NCI-H345 treated with DMSO at 0.1 percent for 48 hours (cell line): ENCODE measurements around the gene TRIM37.
"Not testable (repeated sequence)": the region's sequence is repeated elsewhere in the genome, so short reads cannot be mapped to it uniquely, and the experiment has no call there.

Experiments
- DNase-seq: peaks from one replicate; lab custom pipeline; 2025; ENCODE audit not compliant: unreplicated experiment; lab: John Stamatoyannopoulos, UW

The TRIM37 gene

DNA sequence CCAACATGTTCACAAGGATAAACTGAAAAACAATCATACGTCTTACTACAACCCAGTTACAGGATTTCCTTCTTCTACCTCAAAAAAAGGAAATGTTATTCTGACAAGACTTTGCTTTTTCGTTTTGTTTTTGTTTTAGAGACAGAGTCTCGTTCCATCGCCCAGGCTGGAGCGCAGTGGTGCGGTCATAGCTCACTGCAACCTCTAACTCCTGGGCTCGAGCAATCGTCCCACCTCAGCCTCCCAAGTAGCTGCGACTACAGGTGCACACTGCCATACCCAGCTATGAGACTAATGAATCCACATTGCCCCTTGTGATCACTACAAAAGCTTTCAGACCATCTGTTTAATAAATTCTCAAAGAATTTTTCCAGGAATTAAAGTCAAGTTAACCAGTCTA lies 8.8 kb upstream of the TRIM37 start:
- DNase-seq: no peak

DNA sequence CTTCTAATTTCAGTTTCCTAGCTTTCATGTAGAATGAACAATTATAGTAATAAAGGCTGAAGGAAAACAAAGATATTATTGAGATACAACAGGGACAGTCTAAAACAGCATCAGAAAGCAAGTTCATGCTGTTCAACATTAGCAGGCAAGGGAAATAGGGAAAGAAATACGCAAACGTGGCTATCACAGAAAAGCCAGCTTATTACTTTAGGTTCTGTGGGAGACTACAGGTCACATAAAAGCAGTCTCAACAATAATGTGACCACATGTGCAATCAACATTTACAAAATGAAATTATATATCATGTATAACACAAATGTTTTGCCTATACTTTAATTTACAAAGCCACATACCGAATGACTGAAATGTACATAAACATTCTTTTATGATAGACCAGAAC lies 4.9 kb upstream of the TRIM37 start:
- no peak for DNase-seq

DNA sequence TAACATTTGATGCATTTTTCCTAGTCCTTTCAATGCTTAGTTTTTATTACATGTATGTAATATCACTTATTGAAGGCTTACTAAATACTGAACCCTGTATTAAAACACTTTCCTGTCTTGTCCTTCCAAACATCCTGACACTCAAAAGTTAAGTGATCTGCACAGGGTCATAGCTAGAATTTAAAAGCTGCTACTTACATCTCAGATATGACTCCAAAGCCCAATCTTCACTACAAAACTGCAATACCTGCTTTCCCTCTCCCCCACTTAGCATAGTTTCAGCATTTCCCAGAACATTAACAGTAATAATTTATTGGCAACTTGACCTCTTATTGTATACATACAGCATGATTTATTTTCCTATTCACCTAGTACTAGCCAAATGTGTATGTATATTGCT lies 4.3 kb upstream of the TRIM37 start:
- no peak for DNase-seq

DNA sequence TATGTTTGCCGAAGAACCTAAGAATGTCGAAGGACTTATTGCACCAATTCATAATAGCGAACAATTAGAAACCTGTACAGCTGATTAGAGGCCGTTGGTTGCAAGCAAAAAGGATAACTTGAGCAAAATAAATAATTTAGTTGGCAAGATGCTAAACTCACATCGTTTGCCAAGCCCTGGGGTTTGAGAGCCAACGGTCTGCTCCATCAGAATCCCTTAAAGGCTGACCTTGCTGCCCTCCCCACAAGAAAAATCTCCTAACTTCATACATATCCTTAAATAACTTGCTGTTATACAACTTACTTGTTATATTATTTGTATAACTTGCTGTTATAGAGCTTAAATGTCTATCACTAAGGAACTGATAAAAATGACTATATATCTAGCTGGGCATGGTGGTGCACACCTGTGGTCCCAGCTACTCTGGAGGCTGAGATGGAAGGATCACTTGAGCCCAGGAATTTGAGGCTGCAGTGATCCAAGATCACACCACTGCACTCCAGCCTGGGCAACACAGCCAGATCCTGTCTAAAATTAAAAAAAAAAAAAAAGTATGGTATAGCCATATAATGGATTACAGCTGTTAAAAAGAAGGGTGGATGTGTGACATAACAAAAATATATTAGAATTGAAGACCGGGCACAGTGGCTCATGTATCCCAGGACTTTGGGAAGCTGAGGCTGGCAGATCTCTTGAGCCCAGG lies 1.9 kb upstream of the TRIM37 start:
- no peak for DNase-seq

DNA sequence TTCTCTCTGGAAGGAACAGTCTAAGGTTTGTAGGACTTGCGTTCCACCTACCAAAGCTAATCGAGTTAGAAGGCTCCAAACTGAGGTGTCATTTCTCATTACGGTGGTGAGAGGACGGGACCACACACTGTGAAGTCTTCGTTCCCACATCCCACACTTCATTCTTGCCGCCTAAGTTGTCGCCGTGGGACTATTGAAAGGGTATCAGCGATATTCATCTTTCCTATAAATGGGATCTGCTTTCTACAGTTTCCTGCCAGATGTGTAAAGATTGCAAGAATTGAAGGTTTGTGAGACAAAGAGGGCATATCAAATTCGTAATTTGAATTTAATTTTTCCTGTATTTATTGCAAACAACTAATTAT lies 608 bp upstream of the TRIM37 start:
- DNase-seq: no peak

DNA sequence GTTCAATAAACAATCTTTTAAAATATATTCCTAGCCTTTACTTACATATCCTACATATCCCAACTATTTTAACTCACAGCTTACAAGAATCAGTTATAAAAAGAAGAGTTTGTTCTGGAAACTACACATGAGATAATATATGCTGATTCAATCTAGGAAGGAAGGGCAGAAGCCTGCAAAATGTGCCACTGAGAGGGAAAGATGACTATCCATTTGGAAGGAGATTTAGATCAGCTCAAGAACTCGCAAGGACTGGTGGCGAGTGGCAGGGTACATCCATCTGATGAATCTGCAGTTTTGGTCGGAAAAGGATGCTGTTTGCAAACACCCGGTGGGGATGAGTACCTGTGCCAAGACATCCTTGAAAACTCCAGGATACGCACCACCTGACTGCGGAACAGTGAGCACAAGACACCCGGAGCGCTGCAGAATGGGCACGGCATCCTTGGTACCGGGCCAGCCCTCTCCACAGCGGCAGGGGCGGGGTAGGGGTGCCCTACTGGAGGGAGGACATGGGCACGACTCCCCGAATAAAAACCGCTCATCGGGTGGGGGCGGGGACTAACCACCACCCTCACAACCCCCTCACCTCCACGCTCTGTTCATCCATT lies 723 bp downstream of the TRIM37 start:
- peak; percentile 45 for DNase-seq

DNA sequence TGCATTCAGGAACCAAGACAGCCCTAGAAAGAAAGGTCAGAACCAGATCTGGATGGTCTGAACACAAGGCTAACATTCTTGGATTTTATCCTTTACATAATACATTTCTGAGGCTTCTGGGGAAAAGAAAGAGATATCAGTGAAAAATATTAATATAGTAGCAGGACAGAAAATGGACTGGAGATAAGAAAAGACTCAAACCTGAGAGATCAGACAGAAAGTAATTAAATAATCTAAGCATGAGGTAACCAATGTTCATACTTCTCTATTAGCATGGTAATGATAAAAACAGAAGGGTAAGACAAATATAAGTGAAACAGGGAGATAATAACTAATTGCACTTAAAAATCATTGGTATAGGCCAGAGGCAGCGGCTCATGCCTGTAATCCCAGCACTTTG lies 5.5 kb downstream of the TRIM37 start:
- DNase-seq: no peak

DNA sequence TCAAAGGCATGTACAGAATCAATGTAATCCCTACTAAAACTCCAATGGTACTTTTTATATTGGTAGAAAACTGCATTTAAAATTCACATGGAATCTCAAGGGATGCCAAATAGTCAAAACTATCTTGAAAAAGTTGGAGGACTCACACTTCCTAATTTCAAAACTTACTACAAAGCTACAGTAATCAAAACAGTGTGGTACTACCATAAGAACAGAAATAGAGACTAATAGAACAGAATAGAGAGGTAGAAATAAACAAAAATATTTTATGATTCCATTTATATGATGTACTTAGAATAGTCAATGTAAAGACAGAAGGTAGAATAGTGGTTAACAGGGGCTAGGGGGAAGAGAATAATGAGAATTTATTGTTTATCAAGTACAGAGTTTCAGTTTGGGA lies 8.8 kb downstream of the TRIM37 start:
- no peak for DNase-seq

DNA sequence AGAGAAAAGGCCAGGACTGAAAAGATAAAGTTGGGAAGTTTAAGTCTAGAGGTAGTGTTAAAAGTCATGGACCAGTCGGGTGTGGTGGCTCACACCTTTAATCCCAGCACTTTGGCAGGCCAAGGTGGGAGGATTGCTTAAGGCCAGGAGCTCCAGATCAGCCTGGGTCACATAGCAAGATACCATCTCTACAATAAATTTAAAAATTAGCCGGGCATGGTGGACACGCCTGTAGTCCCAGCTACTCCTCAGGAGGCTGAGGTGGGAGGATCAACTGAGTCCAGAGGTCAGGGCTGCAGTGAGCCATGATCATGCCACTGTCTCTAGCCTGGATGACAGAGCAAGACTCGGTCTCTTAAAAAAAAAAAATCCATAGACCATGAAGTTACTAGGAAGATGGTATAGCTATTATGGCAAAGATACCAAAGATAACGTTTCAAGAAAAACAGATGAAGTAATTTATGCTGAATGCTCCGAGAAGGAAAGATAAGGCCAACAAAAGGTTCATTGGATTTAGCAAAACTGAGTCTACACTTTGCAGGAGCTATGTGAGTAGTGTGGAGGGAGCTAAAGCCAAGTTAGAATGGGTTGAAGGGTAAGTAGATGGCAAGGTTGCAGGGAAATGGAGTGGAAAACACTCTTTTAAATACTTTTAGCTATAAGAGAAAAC lies 11.7 kb downstream of the TRIM37 start:
- no peak for DNase-seq

DNA sequence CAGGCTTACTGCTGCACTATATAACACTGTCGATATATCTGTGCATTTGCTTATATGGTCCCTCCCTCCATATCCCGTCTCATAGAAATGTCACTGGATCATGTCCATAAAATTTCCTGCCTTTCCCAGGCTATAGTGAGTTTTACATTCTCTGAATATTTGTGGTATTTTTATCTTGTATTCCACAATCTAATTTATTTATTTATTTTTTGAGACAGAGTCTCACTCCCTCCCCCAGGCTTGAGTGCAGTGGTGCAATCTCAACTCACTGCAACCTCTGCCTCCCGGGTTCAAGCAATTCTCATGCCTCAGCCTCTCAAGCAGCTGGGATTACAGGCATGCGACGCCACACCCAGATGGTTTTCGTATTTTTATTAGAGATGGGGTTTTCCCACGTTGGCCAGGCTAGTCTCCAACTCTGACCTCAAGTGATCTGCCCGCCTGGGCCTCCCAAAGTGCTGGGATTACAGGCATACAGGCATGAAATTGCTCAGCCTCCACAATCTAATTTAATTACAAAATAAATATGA lies 12.9 kb downstream of the TRIM37 start:
- no peak for DNase-seq

DNA sequence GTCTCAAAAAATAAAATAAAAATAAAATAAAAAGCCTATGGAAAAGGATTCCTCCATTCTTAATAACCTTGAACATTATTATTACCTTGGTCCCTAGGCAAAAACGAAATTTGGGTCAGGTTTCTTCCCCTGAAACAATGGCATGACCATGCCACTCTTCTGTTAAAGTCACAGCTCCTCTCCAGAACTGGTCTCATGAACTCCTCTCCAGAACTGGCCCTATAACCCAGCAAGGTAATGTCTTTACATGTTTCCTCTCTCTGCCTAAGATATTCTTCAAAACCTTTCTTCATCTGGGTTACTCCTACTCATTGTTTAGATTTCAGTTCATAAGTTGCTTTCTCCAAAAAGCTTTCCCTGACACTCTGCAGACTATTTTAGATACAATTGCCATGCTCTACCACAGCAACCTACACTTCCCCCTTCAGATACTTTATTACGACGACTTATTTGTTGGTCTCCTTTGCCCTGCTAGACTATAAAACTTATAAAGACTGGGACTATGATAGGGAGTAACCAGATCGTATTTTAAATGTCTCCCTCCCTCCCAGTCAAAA lies 13.5 kb downstream of the TRIM37 start:
- no peak for DNase-seq

DNA sequence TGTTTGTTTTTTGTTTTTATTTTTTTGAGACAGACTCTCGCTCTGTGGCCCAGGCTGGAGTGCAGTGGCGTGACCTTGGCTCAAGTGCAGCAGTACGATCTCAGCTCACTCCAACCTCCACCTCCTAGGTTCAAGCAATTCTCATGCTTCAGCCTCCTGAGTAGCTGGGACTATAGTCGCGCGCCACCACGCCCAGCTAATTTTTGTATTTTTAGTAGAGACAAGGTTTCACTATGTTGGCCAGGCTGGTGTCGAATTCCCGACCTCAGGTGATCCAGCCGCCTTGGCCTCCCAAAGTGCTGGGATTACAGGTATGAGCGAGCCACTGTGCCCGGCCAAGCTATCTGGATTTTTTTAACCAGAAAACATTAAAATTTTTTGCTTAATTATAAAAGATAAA lies 16.1 kb downstream of the TRIM37 start:
- not testable (repeated sequence) for DNase-seq

DNA sequence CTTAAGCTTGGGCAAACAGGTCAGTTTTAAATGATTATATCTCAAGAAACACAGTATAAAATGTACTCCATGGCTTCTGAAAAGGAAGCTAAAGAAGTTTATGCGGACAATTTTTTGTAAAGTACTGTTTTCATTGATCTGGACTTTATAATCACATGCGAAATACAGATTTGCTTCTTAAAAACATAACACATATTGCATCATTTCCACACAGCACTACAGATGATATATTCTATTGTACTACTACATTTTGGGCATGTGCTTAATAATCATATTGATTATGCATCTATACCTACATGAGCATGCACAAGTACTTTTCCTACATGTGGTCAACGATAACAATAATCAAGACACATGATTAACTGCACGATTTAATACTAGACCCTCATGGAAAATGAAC lies 22.5 kb downstream of the TRIM37 start:
- no peak for DNase-seq

DNA sequence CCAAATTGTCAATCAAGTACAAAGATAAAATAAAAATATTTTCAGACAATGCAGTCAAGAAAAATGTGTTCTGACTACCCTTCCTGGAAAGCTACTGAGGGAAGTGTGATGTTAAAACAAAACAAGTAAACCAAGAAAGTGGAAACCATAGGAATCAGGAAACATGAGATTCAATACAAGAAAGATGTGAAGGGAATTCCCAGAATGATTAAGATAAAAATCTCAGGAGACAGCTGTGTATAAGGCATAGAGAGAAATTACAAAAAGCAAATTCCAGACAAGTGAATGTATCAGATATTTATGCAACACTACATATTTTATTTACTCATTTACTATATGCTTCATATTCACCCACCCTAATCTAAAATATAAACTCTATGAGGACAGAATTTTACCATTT lies 32.2 kb downstream of the TRIM37 start:
- DNase-seq: no peak

DNA sequence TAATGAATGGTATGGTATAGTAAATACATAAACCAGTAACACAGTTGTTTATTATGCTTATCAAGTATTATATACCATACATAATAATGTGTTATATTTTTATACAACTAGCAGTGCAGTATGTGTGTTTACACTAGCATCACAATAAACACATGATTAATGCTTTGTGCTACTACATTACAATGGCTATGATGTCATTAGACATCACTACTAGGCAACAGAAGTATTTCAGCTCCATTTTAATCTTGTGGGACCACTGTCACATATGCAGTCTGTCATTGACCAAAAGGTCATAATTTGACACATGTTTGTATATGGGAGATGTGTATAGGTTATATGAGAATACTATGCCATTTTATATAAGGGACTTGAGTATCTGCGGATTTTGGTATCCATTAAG lies 32.7 kb downstream of the TRIM37 start:
- DNase-seq: no peak

DNA sequence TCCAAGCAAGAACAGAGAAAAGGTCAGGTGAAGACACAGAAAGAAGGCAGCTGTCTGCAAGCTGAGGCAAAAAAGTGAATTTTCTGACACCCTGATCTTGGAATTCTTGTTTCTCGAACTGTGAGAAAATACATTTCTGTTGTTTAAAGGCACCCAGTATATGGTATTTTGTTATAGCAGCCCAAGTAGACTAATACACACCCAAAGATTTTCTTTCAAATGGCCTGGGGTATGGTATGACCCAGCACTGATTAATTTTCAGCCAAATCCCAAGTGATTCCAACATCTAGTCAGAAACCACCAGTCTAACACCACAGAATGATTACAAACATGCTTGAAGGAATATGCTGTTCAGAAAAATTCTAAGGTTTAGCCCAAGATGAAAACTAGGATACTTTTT lies 36.8 kb downstream of the TRIM37 start:
- DNase-seq: no peak

DNA sequence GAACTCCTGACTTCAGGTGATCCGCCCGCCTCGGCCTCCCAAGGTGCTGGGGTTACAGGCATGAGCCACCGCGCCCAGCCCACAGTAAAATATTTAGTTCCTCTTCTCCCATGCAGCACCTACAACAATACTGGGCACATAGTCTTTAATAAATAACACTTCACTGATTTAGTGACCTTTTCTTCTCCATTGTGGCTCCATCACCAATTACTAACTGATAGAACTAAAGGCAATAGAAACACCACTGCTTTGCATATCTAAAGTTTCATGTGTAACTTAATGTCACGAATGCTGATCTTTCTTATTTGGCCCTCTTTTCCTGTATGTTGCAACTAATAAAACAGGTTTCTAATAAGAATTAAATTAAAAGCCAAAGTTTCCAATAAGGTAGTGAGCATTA lies 38.9 kb downstream of the TRIM37 start:
- no peak for DNase-seq

DNA sequence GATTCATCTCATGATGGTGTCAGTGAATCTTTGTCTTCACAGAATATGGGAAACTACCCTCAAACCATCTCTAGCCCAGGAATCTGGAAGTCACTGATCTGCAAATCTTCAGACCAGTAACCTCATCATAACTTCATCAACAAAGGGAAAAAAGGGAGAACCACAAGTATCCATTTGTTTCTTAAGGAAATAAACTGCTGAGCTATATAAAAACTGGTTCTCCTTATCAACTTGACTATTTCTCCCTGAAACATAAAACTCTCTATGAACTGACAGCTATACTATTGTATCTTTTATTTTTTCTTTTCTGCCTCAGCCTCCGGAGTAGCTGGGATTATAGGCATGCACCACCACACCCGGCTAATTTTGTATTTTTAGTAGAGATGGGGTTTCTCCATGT lies 39.3 kb downstream of the TRIM37 start:
- no peak for DNase-seq

DNA sequence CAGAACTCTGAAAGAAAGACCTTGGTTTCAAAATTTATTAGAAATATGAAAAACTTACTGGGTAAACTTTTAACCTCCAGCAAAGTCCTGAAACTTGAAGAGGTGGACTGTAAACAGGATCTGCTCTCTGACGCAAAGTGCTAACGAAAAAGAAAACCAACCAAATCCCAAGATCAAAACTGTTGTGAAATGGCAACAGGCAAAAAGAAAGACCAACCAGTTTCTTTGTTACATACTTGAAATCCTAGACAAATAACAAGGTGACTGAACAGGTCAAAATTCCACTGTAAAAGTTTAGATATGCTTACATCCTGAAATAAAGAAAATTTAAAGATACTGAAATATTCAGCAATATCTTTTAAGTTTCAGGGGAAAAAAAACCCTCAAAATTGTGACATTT lies 44.2 kb downstream of the TRIM37 start:
- DNase-seq: no peak

DNA sequence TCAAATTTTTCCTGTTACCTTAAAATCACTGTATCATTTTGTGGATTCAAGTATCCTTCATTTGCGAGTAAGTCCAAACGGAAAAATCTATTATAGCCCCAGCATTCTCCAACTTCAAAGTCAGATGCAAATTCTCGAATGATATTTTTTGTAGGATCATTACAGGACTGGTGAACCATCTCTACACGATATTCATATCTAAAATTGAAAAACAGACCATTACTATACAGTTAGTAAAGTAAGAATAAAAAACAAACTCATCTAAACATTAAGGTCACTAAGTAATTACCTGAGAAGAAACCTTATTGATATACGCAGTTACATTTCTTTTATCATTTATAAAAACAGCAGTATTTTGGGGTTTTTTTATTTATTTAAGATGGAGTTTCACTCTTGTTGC lies 49.8 kb downstream of the TRIM37 start:
- no peak for DNase-seq

DNA sequence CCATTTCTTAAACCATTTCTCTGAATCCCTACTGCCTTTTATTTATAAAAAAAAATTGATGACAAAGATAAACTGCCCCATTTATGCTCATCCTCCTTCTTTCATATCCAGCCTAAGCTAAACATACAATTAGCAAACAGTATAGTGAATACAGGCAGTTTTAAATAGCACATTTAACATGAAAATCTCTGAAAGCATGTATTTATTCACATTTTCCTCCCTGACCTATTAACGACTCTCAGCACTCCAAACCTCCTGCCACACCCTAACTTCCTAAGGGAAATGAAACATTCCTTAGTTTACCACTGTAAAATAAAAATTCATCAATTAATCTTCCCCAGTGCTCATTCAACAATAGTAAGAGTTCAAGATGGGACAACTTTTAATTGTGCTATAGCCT lies 56.9 kb downstream of the TRIM37 start:
- no peak for DNase-seq

DNA sequence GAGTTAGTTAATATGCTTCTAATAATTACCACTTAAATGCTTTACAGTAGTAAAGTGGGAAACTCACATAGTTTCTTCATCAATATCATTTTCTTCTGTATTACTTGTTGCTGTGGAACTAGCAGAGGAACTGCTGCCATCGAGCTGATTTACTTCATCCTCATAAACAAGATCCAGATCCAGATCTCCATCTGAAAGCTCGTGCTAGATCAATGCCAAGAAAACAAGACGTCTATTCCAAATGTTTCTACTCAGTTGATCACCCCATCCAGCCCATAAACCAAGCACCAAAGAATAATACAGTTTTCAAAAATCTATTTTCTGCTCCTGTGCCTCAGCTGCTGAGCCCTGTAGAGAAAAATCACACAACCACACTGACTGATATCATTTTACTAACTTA lies 59.1 kb downstream of the TRIM37 start:
- no peak for DNase-seq
